ENCODE data around the gene HID1. TPM values are rescaled to one million over a fixed set of nuclear protein-coding genes. Genes with fewer than 3 reads are reported as not detected.

Gene HID1
- total RNA-seq, 1 donor from 2014 or later = 8.9 TPM

DNA sequence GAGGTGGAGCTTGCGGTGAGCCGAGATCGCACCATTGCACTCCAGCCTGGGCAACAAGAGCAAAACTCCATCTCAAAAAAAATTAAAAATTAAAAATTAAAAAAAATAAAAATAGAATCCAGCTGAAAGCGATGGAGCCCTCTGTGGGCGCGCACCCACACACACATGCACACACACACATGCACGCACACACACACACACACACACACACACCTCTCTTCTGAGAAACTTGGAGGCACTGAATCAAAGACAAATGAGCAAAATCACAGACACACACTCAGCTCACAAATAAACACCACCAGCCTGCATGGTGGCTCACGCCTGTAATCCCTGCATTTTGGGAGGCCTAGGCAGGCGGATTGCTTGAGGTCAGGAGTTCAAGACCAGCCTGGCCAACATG, 69.5 kb downstream of the HID1 start:
- no peak for DNase-seq (ENCODE audit: low spot score)

- DNase-seq (ENCODE audit: low spot score) = no peak
These were observed 71.0 kb downstream of the HID1 start for GRCh38 chr17:74901353-74902135.

Other genes with a start within 250 kb of the HID1 start
- gene RAB37, start 235.5 kb downstream of the HID1 start, total RNA-seq (ENCODE audit: insufficient read depth, low replicate concordance) = 4.6 TPM
- 12.5 TPM for gene NHERF1, start 224.1 kb downstream of the HID1 start, total RNA-seq (ENCODE audit: insufficient read depth, low replicate concordance)
- 18.1 TPM for gene NAT9, start 196.4 kb downstream of the HID1 start, total RNA-seq (ENCODE audit: insufficient read depth, low replicate concordance)
- 4.1 TPM for gene GRIN2C, start 112.9 kb downstream of the HID1 start, total RNA-seq (ENCODE audit: insufficient read depth, low replicate concordance)
- gene FDXR, start 99.8 kb downstream of the HID1 start, total RNA-seq (ENCODE audit: insufficient read depth, low replicate concordance) = 1.7 TPM
- gene FADS6, start 79.1 kb downstream of the HID1 start, total RNA-seq (ENCODE audit: insufficient read depth, low replicate concordance) = not detected
- 2.9 TPM for gene USH1G, start 49.5 kb downstream of the HID1 start, total RNA-seq (ENCODE audit: insufficient read depth, low replicate concordance)
- gene OTOP2, start 48.5 kb downstream of the HID1 start, total RNA-seq (ENCODE audit: insufficient read depth, low replicate concordance) = 0.72 TPM
- not detected for gene OTOP3, start 36.9 kb downstream of the HID1 start, total RNA-seq (ENCODE audit: insufficient read depth, low replicate concordance)
- 3.1 TPM for gene CDR2L, start 14.9 kb upstream of the HID1 start, total RNA-seq (ENCODE audit: insufficient read depth, low replicate concordance)
- gene MRPL58, start 39.9 kb upstream of the HID1 start, total RNA-seq (ENCODE audit: insufficient read depth, low replicate concordance) = 24.6 TPM
- gene ATP5PD, start 74.2 kb upstream of the HID1 start, total RNA-seq (ENCODE audit: insufficient read depth, low replicate concordance) = 231 TPM
- 21.2 TPM for gene KCTD2, start 74.5 kb upstream of the HID1 start, total RNA-seq (ENCODE audit: insufficient read depth, low replicate concordance)
- gene SLC16A5, start 115.2 kb upstream of the HID1 start, total RNA-seq (ENCODE audit: insufficient read depth, low replicate concordance) = 20.7 TPM
- gene ARMC7, start 137.2 kb upstream of the HID1 start, total RNA-seq (ENCODE audit: insufficient read depth, low replicate concordance) = 2.6 TPM
- 47.7 TPM for gene NT5C, start 159.0 kb upstream of the HID1 start, total RNA-seq (ENCODE audit: insufficient read depth, low replicate concordance)
- gene JPT1, start 181.8 kb upstream of the HID1 start, total RNA-seq (ENCODE audit: insufficient read depth, low replicate concordance) = 16.6 TPM
- 67.2 TPM for gene SUMO2, start 210.2 kb upstream of the HID1 start, total RNA-seq (ENCODE audit: insufficient read depth, low replicate concordance)
- gene NUP85, start 232.9 kb upstream of the HID1 start, total RNA-seq (ENCODE audit: insufficient read depth, low replicate concordance) = 33.5 TPM